K562 (cell line): Measurements from ENCODE around the gene FA2H.

Experiments
- BRD4 ChIP-seq: fragments of 200-600 bp; sonication (generic); IDR thresholded peaks from 2 replicates; pipeline ENCODE4 v1.6.1; 2017; ENCODE audit warnings: inconsistent platforms
- MBD2 ChIP-seq: sonication (generic); IDR thresholded peaks from 2 replicates; pipeline ENCODE4 v1.6.1; 2016; ENCODE audit warnings: low read depth, borderline replicate concordance
- SIN3A ChIP-seq, 2 experiments: fragments of 150-350 bp in 1 of 2; IDR thresholded peaks; 2 replicates each; pipeline ENCODE4 v1.6.1; 2011 to 2016; ENCODE audit warnings: borderline replicate concordance in 2 of 2, low read depth in 2 of 2, low read length in 2 of 2, mild to moderate bottlenecking in 2 of 2, moderate library complexity in 2 of 2; ENCODE audit not compliant: control insufficient read depth in 1 of 2
- TAF1 ChIP-seq: IDR thresholded peaks from 2 replicates; pipeline ENCODE4 v1.6.1; 2011; ENCODE audit warnings: mild to moderate bottlenecking, low read length, moderate library complexity; ENCODE audit not compliant: insufficient read depth, control insufficient read depth, severe bottlenecking; ENCODE audit errors: extremely low read depth
- TF ChIP-seq, protein P1 (sequence below): IDR thresholded peaks from 2 replicates; pipeline ENCODE4 v1.6.1; 2011; ENCODE audit not compliant: insufficient read length; ENCODE audit errors: extremely low read depth
- TF ChIP-seq, protein P2 (sequence below): sonication (generic); formaldehyde crosslinking; IDR thresholded peaks from 2 replicates; pipeline ENCODE4 v1.9.0; 2022; ENCODE audit warnings: mild to moderate bottlenecking, missing genetic modification reagents

DNA sequence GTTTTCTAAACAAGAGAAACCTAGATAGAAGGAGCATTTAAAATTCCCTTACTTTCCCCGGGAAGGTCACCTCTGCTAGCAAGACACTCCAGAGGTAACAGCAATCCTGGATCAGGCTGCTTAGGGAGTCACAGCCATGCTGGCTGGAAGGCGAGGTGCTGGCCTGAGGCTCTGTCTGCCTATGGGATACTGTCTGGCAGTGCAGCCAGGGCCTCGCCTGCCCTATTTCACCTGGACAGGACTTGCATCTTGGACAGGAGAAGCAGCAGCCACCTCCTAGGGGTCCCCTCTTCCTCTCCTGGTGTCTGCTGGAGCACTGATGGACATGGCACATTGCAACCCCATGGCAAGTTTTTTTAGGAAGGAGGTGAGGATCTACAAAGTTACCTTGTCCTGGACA lies 15.1 kb downstream of the FA2H start:
- TF ChIP-seq BRD4 (no peak), SIN3A (IDR thresholded peaks at IDR 0.05; ENCODE audit: borderline replicate concordance in 2 of 2, control insufficient read depth in 1 of 2, low read depth in 2 of 2, low read length in 2 of 2) (no peak), MBD2 (no peak), TAF1 (no peak)
- TF ChIP-seq, protein P1, sequence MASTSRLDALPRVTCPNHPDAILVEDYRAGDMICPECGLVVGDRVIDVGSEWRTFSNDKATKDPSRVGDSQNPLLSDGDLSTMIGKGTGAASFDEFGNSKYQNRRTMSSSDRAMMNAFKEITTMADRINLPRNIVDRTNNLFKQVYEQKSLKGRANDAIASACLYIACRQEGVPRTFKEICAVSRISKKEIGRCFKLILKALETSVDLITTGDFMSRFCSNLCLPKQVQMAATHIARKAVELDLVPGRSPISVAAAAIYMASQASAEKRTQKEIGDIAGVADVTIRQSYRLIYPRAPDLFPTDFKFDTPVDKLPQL, result no peak
- TF ChIP-seq, protein P2, sequence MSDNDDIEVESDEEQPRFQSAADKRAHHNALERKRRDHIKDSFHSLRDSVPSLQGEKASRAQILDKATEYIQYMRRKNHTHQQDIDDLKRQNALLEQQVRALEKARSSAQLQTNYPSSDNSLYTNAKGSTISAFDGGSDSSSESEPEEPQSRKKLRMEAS, result no peak
